GM12873 (cell line): Measurements from ENCODE around the gene SRRM3.

Experiments
- CTCF ChIP-seq: IDR thresholded peaks from 2 replicates; pipeline ENCODE4 v1.5.1; 2012; ENCODE audit warnings: low read depth, mild to moderate bottlenecking, moderate library complexity, low read length, control low read depth; ENCODE audit not compliant: insufficient read depth; ENCODE audit errors: missing control alignments

The SRRM3 gene

GRCh38 chr7:76303202-76304147, 101.8 kb downstream of the SRRM3 start:
- TF ChIP-seq CTCF: no peak

- no peak for TF ChIP-seq CTCF
Observed at GRCh38 chr7:76304888-76305375, 103.2 kb downstream of the SRRM3 start.

- no peak for TF ChIP-seq CTCF
Observed at GRCh38 chr7:76310102-76310957, 108.6 kb downstream of the SRRM3 start.

- TF ChIP-seq CTCF: peak; percentile 100
Observed at GRCh38 chr7:76314042-76314721, 112.5 kb downstream of the SRRM3 start.

- TF ChIP-seq CTCF: no peak
Observed at GRCh38 chr7:76315364-76315763, 113.7 kb downstream of the SRRM3 start.

- no peak for TF ChIP-seq CTCF
Observed at GRCh38 chr7:76316984-76317781, 115.5 kb downstream of the SRRM3 start.
